DMS153 treated with DMSO at 0.1 percent for 48 hours (cell line): ENCODE results near the gene PPFIA3.
"Not testable (repeated sequence)": the region's sequence is repeated elsewhere in the genome, so short reads cannot be mapped to it uniquely, and the experiment has no call there.

Experiments used
- DNase-seq: peaks from one replicate; lab custom pipeline; 2025; ENCODE audit not compliant: unreplicated experiment; lab: John Stamatoyannopoulos, UW

The PPFIA3 gene

DNA sequence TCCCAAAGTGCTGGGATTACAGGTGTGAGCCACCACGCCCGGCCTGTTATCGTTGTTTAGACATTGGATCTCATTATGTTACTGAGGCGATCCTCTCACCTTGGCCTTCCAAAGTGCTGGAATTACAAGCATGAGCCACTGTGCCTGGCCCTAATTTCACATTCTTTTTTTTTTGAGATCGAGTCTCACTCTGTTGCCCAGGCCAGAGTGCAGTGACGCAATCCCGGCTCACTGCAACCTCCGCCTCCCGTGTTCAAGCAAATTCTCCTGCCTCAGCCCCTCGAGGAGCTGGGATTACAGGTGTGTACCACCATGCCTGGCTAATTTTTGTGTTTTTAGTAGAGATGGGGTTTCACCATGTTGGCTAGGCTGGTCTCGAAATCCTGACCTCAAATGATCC, 3.9 kb downstream of the PPFIA3 start:
- not testable (repeated sequence) for DNase-seq

DNA sequence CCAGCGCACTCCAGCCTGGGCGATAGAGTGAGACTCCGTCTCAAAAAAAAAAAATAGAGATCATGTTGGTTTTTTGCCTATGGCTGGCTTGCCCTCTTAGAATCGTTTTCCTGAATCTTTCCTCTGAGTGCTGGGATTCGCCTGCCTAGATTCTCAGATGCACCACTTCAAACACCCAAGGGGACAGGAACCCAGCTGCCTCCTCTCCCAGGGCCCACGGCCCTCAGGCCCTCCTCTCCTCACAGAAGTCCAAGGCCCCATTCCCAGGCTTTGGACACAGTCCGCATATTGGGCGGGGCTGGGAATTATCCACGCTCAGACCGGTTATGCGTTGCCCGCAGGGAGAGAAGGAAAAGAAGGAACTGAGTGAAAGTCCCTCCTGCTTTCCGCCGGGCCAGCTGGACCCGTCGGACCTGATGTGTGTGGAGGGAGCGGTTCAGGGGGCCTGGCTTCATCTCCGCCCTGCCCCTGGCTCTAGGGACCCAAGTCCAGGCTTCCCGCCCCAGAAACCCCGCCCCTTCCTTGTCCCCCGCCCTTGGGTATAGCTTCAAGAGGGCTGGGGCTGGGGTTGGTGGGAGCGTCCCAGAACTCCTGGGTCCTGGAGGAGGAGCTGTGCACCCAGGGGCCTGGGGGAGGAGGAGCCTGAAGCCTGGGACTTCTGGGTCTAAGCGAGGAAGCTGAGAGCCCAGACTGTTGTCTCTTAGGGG, 5.8 kb downstream of the PPFIA3 start:
- DNase-seq = no peak

DNA sequence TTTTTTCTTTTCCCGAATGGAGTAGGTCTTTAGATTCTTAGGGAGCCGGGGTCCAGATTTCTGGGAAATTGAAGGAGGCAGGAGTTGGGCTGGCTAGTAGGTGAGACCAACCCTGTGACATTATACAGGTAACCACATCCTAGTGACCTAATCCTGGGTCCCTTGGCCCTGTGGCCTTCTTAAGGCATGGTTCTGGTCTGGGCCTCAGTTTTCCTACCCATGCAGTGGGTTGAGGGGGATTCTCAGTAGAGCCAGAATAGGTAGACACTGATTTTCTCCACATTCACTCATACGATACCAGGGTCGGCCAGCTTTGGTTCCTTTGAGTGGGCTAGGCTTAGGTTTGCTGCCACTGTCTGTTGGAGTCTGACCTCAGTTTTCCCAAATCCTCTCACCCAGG, 7.2 kb downstream of the PPFIA3 start:
- DNase-seq = no peak

DNA sequence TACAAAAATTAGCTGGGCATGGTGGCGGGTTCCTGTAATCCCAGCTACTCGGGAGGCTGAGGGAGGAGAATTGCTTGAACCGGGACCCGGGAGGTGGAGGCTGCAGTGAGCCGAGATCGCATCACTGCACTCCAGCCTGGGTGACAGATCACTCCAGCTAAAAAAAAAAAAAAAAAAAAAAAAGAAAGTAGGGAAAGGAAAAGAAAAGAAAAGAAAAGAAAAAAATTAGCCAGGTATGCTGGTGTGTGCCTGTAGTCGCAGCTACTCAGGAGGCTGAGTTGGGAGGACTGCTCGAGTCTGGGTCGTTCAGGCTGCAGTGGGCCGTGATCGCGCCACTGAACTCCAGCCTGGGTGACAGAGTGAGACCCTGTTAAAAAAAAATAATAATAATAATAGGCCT, 7.9 kb downstream of the PPFIA3 start:
- not testable (repeated sequence) for DNase-seq

DNA sequence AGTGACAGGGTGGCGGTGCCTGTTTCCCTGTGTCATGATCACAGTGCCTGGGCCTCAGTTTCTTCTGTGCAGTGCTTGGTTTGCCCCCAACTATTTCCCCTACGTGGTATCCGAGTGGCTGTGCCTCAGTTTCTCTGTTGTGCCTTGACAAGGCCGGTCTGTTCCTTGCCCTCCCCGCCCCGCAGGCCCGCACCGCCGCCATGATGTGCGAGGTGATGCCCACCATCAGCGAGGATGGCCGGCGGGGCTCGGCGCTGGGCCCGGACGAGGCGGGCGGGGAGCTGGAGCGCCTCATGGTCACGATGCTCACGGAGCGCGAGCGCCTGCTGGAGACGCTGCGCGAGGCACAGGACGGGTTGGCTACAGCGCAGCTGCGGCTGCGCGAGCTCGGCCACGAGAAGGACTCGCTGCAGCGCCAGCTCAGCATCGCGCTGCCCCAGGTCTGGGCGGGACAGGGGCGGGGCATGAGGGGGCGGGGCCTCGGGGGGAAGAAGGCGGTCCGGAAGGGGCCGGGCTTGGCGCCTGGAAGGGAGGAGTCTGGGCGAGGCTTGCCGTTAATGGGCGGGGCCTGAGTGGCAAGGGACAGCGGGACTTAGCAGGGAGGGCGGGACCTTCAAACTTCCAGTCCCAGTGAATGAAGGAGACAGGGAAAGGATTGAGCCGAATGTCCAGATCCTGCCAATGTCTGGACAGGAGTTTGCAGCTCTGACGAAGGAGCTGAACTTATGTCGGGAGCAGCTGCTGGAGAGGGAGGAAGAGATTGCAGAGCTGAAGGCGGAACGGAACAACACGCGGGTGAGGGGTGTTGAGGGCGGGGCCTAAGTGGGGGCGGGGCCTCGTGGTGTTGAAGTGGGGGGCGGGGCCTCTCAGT, 8.6 kb downstream of the PPFIA3 start:
- DNase-seq = peak; percentile 84

GRCh38 chr19:49128545-49129237, 9.3 kb downstream of the PPFIA3 start:
- DNase-seq = no peak

DNA sequence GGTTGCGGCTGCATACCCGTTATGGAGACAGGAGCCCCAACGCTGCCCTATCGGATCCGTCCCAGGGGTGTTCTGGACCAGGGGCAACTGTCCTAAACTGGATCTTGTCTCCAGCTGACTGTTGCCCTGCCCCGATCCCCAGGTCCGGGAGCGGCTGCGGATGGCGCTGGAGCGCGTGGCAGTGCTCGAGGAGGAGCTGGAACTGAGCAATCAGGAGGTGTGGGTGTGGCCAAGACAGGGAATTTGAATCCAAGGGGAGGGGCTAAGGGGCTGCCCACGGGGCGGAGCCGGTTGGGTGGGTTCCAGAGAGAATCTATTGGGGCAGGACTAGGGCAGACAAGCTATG, 9.9 kb downstream of the PPFIA3 start:
- no peak for DNase-seq

- DNase-seq = no peak
Measured at GRCh38 chr19:49130325-49130724, 11.0 kb downstream of the PPFIA3 start.

- peak; percentile 19 for DNase-seq
Measured at GRCh38 chr19:49132974-49133609, 13.7 kb downstream of the PPFIA3 start.

DNA sequence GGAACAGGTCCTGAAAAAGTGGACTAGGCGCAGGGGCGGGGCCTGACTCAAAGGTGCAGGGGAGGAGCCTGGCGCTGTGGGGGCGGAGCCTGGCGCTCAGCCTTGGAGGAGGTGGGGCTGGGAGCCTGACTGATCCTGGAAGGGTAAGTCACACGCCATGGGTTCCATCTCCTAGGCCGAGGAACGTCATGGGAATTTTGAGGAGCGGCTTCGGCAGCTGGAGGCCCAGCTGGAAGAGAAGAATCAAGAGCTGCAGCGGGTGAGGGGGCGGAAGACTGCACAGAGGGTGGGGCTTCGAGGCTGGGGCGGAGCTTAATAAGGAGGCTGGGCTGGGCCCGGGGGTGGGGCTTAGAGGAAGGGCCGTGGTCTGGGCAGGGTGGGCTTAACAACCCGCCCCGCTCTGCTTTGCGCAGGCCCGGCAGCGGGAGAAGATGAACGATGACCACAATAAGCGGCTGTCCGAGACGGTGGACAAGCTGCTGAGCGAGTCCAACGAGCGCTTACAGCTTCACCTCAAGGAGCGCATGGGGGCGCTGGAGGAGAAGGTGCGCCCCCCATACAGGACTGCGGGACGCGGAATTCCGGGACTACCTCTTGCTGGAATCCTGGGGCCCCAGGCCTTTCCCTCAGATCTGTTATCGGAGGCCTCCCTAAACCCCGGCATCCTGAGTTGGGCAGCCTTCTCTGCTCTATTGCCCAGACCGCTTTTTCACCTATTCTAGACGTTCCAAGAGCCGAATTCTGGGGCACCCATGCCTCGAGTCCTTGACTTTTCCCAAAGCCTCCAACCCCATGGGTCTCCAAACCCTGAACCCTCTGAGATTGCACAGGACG, 14.5 kb downstream of the PPFIA3 start:
- DNase-seq = peak; percentile 43

GRCh38 chr19:49135686-49136085, 16.3 kb downstream of the PPFIA3 start:
- no peak for DNase-seq

GRCh38 chr19:49136771-49137171, 17.4 kb downstream of the PPFIA3 start:
- no peak for DNase-seq

DNA sequence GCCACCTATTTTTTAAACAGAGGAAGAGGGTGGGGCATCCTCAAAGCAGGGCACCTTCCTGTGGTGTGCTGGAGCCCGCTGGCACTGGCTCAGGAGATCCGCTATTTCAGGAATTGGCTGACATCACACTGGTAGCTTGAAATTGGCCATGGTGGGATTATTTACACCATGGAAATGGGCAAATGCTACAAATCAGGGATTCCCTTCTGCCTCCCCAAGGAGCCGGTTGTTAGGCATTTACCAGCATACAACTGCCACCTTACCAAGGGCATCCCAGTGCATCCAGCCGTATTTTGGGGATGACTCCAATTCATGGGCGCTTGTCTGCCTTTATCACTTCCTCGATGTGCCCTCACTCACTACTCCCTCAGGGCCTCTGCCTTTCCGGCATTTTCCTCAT, 21.6 kb downstream of the PPFIA3 start:
- no peak for DNase-seq

DNA sequence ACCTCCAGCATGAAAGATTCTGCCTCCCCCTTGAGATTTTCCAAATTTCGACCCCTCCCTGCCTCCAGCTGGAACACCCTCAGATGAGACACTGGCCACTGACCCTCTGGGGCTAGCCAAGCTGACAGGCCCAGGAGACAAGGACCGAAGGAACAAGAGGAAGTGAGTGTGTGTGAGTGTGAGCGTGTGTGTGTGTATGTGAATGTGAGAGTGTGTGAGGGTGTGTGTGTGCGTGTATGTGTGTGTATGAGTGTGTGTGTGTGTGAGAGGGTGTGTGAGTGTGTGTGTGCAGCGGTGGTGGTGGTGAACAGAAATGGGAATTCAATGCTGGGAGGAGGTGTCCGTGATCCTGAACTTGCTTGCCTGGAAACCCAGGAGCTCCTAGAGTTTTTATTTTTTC, 22.0 kb downstream of the PPFIA3 start:
- no peak for DNase-seq

DNA sequence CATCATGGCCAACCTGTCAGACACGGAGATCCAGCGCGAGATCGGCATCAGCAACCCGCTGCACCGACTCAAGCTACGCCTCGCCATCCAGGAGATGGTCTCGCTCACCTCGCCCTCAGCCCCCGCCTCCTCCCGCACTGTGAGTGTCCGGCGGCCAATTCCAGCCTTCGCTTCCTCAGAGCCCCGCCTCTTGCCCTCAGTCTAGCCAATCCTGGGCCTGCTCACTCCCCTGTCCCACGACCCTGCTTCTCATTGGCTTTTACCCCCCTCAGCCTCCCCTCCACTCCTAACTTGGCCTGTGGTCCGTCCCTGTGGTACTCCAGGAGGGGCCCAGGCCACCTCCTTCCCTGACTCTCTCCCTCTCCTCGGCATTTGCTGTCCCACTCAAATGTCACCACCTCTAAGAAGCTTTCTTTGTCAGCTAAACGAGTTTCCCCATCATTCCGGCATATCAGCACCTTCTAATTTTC, 23.6 kb downstream of the PPFIA3 start:
- peak; percentile 84 for DNase-seq

DNA sequence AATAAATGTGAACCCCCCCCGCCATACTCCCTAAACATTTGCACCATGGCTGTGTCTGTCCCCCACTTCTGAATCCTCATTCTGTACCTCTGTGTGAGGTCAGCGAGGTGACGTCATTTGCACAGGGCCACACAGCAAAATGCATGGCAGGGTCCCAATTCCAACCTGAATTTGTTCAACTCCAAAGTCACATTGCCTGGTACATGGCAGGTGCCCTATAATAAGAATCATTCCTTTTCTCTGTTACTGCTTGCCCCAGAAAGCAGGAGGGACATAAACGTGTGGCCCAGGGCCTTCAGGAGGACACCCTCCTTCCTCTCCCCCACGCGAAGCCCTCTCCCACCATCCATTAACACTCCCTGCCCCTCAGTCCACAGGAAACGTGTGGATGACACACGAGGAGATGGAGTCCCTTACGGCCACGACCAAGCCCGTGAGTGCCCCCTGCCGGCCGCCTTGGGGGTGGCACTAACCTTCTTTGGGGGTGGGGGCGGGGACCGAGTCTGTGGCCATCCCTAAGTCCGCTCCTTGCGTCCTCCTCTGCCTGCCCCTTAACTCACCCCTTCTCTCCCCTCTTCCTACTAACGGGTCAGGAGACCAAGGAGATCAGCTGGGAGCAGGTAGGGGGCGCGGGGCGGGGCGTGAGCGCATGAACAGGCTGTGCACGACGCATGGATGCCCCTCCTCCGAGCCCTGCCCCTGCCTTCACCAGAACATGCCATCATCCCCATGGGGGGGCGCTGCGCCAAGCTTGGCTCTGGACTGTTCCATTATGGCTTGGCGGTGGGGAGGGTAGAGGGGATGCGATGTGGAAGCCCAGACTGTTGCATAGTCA, 26.4 kb downstream of the PPFIA3 start:
- peak; percentile 62 for DNase-seq

- DNase-seq = not testable (repeated sequence)
Measured at GRCh38 chr19:49146408-49146770, 27.0 kb downstream of the PPFIA3 start.

- DNase-seq = no peak
Measured at GRCh38 chr19:49148044-49148682, 28.8 kb downstream of the PPFIA3 start.
